SJCRH30 (cell line): ENCODE measurements around the gene DMRT3. TPM values are rescaled to one million over a fixed set of nuclear protein-coding genes. Genes with fewer than 3 reads are reported as not detected.

Source experiments
- DNase-seq, 2 experiments: peaks; one replicate each; pipeline ENCODE4 v3.0.0-alpha.2; 2015 to 2020
- H3K27ac ChIP-seq: fragments of 250-450 bp; sonication (Bioruptor Pico); 2 replicates; pipeline ENCODE4 v1.5.1; 2020; ENCODE audit warnings: mild to moderate bottlenecking, moderate library complexity
- H3K27me3 ChIP-seq: fragments of 250-450 bp; sonication (Bioruptor Pico); 2 replicates; pipeline ENCODE4 v1.5.1; 2020; ENCODE audit warnings: mild to moderate bottlenecking, moderate library complexity
- H3K36me3 ChIP-seq: fragments of 250-450 bp; sonication (Bioruptor Pico); 2 replicates; pipeline ENCODE4 v1.5.1; 2020; ENCODE audit warnings: mild to moderate bottlenecking, moderate library complexity
- H3K4me1 ChIP-seq: fragments of 250-450 bp; sonication (Bioruptor Pico); 2 replicates; pipeline ENCODE4 v1.5.1; 2020; ENCODE audit warnings: mild to moderate bottlenecking, moderate library complexity
- H3K4me3 ChIP-seq: fragments of 250-450 bp; sonication (Bioruptor Pico); 2 replicates; pipeline ENCODE4 v1.5.1; 2020; ENCODE audit warnings: mild to moderate bottlenecking, moderate library complexity
- H3K9me3 ChIP-seq: fragments of 250-450 bp; sonication (Bioruptor Pico); replicated peaks from 2 replicates; pipeline ENCODE4 v1.5.1; 2020; ENCODE audit warnings: mild to moderate bottlenecking, moderate library complexity
- total RNA-seq: library from RNA; depleted of rRNA; stranded (reverse); fragments of >200 nt; shearing (Covaris generic); gene quantifications from 2 replicates; pipeline ENCODE4 v1.2.3, GENCODE V29; 2014; rRNA removed

The DMRT3 gene, protein sequence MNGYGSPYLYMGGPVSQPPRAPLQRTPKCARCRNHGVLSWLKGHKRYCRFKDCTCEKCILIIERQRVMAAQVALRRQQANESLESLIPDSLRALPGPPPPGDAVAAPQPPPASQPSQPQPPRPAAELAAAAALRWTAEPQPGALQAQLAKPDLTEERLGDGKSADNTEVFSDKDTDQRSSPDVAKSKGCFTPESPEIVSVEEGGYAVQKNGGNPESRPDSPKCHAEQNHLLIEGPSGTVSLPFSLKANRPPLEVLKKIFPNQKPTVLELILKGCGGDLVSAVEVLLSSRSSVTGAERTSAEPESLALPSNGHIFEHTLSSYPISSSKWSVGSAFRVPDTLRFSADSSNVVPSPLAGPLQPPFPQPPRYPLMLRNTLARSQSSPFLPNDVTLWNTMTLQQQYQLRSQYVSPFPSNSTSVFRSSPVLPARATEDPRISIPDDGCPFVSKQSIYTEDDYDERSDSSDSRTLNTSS
- not detected in 2 replicates for total RNA-seq

DNA sequence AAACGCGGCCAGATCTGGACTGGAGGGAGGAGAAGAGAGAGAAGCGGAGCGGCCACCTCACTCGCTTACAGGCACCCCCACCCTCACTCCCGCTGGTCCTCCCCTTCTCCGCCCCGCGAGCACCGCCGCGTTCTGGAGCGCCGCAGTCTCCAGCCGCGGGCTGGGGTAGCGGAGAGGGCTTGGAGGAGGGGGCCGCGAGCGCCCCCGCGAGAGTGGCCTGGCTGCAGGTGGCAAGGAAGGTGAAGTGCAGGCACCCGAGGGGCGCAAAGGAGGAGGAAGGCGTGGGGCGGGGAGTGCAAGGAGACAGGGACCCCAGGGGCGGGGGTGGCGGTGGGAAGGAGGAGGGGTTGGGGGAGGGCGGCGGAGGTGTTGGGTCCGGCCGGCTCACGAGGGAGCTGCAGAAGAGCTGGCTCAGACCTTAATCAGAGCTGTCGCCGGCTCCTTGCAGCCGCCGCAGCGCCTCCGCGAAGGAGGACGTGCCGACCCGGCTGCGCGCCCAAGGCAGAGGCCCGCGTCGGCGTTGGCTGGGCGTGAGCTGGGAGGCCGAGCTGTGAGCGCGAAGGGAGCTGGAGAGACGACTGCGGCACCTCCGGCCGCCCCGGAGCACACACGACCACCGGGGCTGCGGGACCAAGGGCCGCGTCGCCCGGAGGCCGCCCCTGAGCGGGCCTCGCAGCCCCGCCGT is at the start of gene DMRT3:
TSS of gene DMRT3 (plus strand) at position 398 of the 685 bp plus-strand sequence. CDS start 347 bp downstream, outside the sequence.
- DNase-seq: no peak
- no peak within 1 kb of the TSS for H3K4me3 ChIP-seq

DNA sequence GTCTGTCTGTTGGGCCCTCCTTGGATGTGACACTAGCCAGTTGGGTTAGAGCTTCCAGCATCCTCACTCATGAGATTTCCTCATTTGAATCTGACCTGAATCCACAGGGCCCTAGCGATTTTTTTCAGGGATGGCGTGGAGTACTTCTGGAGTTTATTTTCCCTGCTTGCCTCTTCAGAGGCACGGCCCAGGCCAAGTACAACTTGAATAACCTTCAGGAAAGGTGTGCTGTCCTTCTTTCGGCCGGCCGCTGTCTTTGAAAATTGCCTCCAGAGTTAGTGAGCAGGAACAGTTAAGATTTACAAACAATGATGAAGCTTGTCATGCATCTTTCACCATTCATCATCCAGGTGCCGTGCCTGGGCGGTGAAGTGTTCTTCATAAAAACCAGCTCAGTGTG is 49.5 kb upstream of the DMRT3 start:
- Histone ChIP-seq H3K36me3 (no peaks in the 10 kb centered on the region), H3K9me3 (no peaks in the 10 kb centered on the region), H3K27me3 (no peaks in the 10 kb centered on the region), H3K27ac (no peak overlapping the region), H3K4me1 (no peaks in the 10 kb centered on the region), H3K4me3 (no peak overlapping the region)
- no peak for DNase-seq

More for the DNA sequence above, at the start of gene DMRT3:
- H3K9me3 ChIP-seq: no peaks in the 10 kb centered on the region
- no peaks in the 10 kb centered on the region for H3K4me1 ChIP-seq
- H3K27ac ChIP-seq: no peak within 1 kb of the TSS
- H3K36me3 ChIP-seq: no peaks in the 10 kb centered on the region
- 0 out of 2 replicates have a peak, but pooled peaks cover 4% of the 10 kb centered on the region for H3K27me3 ChIP-seq

GRCh38 chr9:928363-929042 is 48.0 kb upstream of the DMRT3 start:
- Histone ChIP-seq H3K4me1 (no peaks in the 10 kb centered on the region), H3K27ac (no peak overlapping the region), H3K9me3 (no peaks in the 10 kb centered on the region), H3K36me3 (no peaks in the 10 kb centered on the region), H3K27me3 (no peaks in the 10 kb centered on the region), H3K4me3 (no peak overlapping the region)
- DNase-seq: peak in 1 of 2 experiments; percentile 46

DNA sequence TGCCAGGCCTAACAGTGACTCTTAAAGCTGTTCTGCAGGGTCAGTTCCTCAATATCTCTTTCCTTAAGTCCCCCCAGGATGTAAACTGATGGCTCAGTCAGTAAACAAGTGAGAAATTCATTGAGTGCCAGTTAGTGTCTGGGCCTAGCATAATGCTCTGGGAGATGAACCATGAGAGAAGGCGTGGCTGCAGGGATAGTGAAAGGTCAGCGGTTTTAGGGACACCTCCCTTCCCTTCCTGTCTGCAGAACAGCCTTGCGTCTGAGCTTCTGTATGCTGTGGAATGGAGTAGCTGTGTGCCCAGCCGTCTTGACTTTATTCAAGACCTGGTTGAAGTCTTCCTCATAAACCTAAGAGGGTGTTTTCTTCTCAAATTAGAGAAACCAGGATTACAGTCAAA is 46.7 kb upstream of the DMRT3 start:
- DNase-seq: no peak
- H3K4me1 ChIP-seq: no peaks in the 10 kb centered on the region
- H3K27ac ChIP-seq: no peak overlapping the region
- H3K9me3 ChIP-seq: no peaks in the 10 kb centered on the region
- no peaks in the 10 kb centered on the region for H3K27me3 ChIP-seq
- H3K36me3 ChIP-seq: no peaks in the 10 kb centered on the region
- no peak overlapping the region for H3K4me3 ChIP-seq

GRCh38 chr9:933356-933755 is 43.1 kb upstream of the DMRT3 start:
- Histone ChIP-seq H3K27ac (no peak overlapping the region), H3K9me3 (no peaks in the 10 kb centered on the region), H3K4me3 (no peak overlapping the region), H3K4me1 (0 out of 2 replicates have a peak, but pooled peaks cover 2% of the 10 kb centered on the region), H3K36me3 (no peaks in the 10 kb centered on the region), H3K27me3 (no peaks in the 10 kb centered on the region)
- DNase-seq: no peak

DNA sequence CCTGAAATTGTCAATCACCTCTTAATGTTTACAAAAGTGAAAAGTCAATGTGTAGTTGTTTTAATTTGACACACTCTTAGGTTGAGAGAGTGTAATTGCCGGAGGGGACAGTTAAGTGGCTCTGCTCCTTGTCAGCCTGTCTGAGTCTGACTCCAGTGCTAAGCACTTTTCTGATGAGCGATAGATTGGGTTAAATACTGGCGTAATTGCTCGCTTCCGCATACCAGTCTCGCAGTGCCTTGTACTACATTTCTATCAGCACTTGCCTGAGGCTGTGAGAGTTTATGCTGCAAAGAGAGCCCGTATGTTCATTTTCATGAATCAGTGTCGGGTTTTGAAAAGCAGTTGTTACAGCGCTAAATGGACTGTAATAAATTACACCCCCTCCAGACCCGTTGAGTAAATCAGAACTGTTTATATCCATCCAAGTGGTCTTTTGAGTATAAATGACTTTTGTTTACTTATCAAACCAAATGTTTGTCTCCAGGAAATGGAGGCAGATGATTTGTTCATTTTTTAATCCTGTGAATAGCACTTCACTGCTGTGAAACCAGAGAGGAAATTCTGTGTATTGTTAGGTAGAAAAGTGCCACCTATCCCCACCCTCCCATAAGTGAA is 41.0 kb upstream of the DMRT3 start:
- peak; percentile 43 to 68 for DNase-seq
- Histone ChIP-seq H3K36me3 (no peaks in the 10 kb centered on the region; the same call in 1 of the 2 replicates), H3K9me3 (no peaks in the 10 kb centered on the region), H3K27me3 (no peaks in the 10 kb centered on the region), H3K4me3 (peak overlapping the region; percentile 49), H3K27ac (no peak overlapping the region), H3K4me1 (peaks cover 6% of the 10 kb centered on the region; the same call in 1 of the 2 replicates)

DNA sequence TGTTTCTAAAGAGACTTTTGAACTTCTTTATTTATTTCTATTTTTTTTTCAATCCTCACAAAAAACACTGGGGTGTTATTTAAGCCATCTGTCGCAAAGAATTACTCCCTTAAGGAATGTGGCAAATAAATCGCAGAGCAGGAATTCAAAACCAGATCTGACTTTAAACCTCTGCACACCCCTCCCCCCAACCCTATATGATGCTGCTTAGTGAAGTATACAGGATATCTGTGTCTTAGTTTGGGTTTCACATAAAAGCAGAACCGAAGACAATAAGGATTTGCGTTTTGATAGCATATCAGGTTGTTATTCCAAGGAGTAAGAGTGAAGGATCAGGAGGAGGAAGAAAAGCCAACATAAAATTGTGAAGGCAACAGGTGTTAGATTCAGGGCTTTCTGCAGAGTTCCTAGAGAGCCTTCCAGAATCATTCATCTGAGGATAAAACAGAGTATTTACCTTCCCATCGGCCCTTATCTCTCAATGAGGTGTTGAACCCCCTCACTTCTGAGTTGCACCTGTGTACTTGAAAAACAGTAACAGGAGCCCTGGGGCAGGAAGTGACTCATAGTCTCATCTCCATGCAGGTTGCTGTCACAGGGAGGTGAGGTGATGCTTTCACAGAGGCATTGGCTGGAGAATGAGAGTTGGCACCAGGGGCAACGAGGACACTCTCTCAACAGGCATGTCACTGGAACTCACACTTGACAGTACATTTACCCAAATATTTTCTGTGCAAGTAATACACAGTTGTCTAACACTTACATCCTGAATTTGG is 33.5 kb upstream of the DMRT3 start:
- Histone ChIP-seq H3K36me3 (no peaks in the 10 kb centered on the region; the same call in 1 of the 2 replicates), H3K4me1 (peaks cover 4% of the 10 kb centered on the region; the same call in 1 of the 2 replicates)

GRCh38 chr9:947985-948384 is 28.5 kb upstream of the DMRT3 start:
- H3K27me3 ChIP-seq: no peaks in the 10 kb centered on the region
- no peak overlapping the region for H3K4me3 ChIP-seq
- no peak overlapping the region for H3K27ac ChIP-seq
- H3K9me3 ChIP-seq: no peaks in the 10 kb centered on the region
- no peaks in the 10 kb centered on the region for H3K36me3 ChIP-seq
- no peak for DNase-seq
- H3K4me1 ChIP-seq: no peaks in the 10 kb centered on the region

More for the DNA sequence above, 33.5 kb upstream of the DMRT3 start:
- no peak for DNase-seq
- Histone ChIP-seq H3K27me3 (no peaks in the 10 kb centered on the region), H3K4me3 (no peak overlapping the region), H3K9me3 (no peaks in the 10 kb centered on the region), H3K27ac (no peak overlapping the region)

DNA sequence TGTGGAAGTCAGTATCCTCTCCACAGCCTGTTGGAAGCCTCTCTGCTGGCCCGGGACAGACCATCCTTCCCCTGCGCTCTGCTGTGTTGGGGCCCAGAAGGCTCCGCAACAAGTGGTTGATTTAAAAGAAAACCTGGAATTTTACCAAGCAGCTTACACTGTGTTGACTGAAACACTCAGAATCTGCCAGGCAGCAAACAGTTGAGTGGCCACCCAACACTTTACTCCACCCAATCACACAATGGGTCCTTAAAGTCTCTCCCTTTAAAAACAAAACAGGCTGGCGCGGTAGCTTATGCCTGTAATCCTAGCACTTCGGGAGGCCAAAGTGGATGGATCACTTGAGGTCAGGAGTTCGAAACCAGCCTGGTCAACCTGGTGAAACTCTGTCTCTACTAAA is 28.0 kb upstream of the DMRT3 start:
- Histone ChIP-seq H3K27me3 (no peaks in the 10 kb centered on the region), H3K36me3 (no peaks in the 10 kb centered on the region), H3K4me3 (no peak overlapping the region), H3K9me3 (no peaks in the 10 kb centered on the region), H3K27ac (no peak overlapping the region), H3K4me1 (no peaks in the 10 kb centered on the region)
- DNase-seq: no peak

GRCh38 chr9:950139-950538 is 26.3 kb upstream of the DMRT3 start:
- Histone ChIP-seq H3K27me3 (no peaks in the 10 kb centered on the region), H3K4me1 (no peaks in the 10 kb centered on the region), H3K36me3 (no peaks in the 10 kb centered on the region), H3K9me3 (no peaks in the 10 kb centered on the region), H3K4me3 (no peak overlapping the region), H3K27ac (no peak overlapping the region)
- DNase-seq: no peak

- Histone ChIP-seq H3K9me3 (no peaks in the 10 kb centered on the region), H3K4me3 (no peak overlapping the region), H3K4me1 (no peaks in the 10 kb centered on the region), H3K27me3 (no peaks in the 10 kb centered on the region), H3K36me3 (no peaks in the 10 kb centered on the region), H3K27ac (no peak overlapping the region)
- no peak for DNase-seq
These were observed 23.9 kb upstream of the DMRT3 start for GRCh38 chr9:952546-952945.

- Histone ChIP-seq H3K4me3 (no peak overlapping the region), H3K36me3 (no peaks in the 10 kb centered on the region), H3K27me3 (peaks cover 4% of the 10 kb centered on the region; the same call in 1 of the 2 replicates), H3K27ac (no peak overlapping the region), H3K9me3 (no peaks in the 10 kb centered on the region), H3K4me1 (no peaks in the 10 kb centered on the region)
- no peak for DNase-seq
These were observed 17.4 kb upstream of the DMRT3 start for GRCh38 chr9:959105-959504.

- Histone ChIP-seq H3K4me1 (no peaks in the 10 kb centered on the region), H3K27me3 (peaks cover 4% of the 10 kb centered on the region; the same call in 1 of the 2 replicates), H3K27ac (no peak overlapping the region), H3K36me3 (no peaks in the 10 kb centered on the region), H3K4me3 (no peak overlapping the region), H3K9me3 (no peaks in the 10 kb centered on the region)
- no peak for DNase-seq
These were observed 16.5 kb upstream of the DMRT3 start for GRCh38 chr9:959914-960313.

DNA sequence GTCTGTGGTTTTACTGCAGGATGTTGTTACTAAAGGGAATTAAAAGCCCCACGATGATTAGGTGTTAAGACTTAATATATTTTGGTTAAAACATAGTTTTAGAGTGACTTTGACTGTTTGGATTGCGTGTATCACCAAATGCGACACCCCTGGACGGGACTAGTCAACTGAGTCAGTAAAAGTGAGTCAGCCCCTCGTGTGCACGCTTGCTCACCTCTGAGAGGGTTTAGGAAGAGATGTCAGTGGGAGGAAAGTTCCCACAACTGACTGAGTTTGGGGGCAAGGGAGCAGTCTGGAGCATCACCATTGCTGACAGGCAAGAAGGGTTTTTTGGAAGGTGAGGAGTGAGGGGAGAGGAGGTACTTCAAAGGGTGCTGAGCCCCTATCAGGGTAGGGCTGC is 14.4 kb upstream of the DMRT3 start:
- no peaks in the 10 kb centered on the region for H3K36me3 ChIP-seq
- no peaks in the 10 kb centered on the region for H3K4me1 ChIP-seq
- peaks cover 4% of the 10 kb centered on the region; the same call in 1 of the 2 replicates for H3K27me3 ChIP-seq
- H3K4me3 ChIP-seq: no peak overlapping the region
- H3K9me3 ChIP-seq: no peaks in the 10 kb centered on the region
- no peak overlapping the region for H3K27ac ChIP-seq
- DNase-seq: no peak
